ENCODE results near the gene ZDHHC3.
"Not testable (repeated sequence)": the region's sequence is repeated elsewhere in the genome, so short reads cannot be mapped to it uniquely, and the experiment has no call there.

ZDHHC3 gene

DNA sequence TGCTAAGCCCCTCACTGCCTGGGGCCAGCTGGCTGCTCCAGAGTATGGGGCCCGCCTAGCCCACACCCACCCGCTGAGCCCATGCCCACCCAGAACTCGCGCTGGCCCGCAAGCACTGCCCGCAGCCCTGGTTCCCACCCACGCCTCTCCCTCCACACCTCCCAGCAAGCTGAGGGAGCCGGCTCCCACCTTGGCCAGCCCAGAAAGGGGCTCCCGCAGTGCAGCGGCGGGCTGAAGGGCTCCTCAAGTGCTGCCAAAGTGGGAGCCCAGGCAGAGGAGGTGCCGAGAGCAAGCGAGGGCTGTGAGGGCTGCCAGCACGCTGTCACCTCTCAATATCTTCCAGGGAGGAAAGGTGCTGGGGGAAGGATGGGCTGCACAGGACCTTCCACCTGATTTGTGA is 10.4 kb upstream of the ZDHHC3 start:
- H3K27me3 ChIP-seq (ENCODE audit: insufficient read depth, poor library complexity, severe bottlenecking); H3K4me3 ChIP-seq (replicated peaks; ENCODE audit: insufficient read depth, low read length); H3K27ac ChIP-seq (replicated peaks); DNase-seq (ENCODE audit: low read depth in 1 of 2, low spot score in 1 of 2): not testable (repeated sequence)

- TF ChIP-seq GABPA (IDR thresholded peaks at IDR 0.05; ENCODE audit: low read depth) = no peak
- TF ChIP-seq, protein P1, sequence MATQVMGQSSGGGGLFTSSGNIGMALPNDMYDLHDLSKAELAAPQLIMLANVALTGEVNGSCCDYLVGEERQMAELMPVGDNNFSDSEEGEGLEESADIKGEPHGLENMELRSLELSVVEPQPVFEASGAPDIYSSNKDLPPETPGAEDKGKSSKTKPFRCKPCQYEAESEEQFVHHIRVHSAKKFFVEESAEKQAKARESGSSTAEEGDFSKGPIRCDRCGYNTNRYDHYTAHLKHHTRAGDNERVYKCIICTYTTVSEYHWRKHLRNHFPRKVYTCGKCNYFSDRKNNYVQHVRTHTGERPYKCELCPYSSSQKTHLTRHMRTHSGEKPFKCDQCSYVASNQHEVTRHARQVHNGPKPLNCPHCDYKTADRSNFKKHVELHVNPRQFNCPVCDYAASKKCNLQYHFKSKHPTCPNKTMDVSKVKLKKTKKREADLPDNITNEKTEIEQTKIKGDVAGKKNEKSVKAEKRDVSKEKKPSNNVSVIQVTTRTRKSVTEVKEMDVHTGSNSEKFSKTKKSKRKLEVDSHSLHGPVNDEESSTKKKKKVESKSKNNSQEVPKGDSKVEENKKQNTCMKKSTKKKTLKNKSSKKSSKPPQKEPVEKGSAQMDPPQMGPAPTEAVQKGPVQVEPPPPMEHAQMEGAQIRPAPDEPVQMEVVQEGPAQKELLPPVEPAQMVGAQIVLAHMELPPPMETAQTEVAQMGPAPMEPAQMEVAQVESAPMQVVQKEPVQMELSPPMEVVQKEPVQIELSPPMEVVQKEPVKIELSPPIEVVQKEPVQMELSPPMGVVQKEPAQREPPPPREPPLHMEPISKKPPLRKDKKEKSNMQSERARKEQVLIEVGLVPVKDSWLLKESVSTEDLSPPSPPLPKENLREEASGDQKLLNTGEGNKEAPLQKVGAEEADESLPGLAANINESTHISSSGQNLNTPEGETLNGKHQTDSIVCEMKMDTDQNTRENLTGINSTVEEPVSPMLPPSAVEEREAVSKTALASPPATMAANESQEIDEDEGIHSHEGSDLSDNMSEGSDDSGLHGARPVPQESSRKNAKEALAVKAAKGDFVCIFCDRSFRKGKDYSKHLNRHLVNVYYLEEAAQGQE (IDR thresholded peaks at IDR 0.05; ENCODE audit: insufficient replicate concordance, low read depth) = no peak
- TF ChIP-seq, protein P2, sequence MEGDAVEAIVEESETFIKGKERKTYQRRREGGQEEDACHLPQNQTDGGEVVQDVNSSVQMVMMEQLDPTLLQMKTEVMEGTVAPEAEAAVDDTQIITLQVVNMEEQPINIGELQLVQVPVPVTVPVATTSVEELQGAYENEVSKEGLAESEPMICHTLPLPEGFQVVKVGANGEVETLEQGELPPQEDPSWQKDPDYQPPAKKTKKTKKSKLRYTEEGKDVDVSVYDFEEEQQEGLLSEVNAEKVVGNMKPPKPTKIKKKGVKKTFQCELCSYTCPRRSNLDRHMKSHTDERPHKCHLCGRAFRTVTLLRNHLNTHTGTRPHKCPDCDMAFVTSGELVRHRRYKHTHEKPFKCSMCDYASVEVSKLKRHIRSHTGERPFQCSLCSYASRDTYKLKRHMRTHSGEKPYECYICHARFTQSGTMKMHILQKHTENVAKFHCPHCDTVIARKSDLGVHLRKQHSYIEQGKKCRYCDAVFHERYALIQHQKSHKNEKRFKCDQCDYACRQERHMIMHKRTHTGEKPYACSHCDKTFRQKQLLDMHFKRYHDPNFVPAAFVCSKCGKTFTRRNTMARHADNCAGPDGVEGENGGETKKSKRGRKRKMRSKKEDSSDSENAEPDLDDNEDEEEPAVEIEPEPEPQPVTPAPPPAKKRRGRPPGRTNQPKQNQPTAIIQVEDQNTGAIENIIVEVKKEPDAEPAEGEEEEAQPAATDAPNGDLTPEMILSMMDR (IDR thresholded peaks at IDR 0.05; ENCODE audit: insufficient read depth, low read length) = no peak
- DNase-seq (ENCODE audit: low read depth in 1 of 2, low spot score in 1 of 2) = no peak
- Histone ChIP-seq H3K27me3 (ENCODE audit: insufficient read depth, poor library complexity, severe bottlenecking) (no peaks in the 10 kb centered on the region), H3K27ac (replicated peaks) (no peak overlapping the region), H3K4me3 (replicated peaks; ENCODE audit: insufficient read depth, low read length) (no peak overlapping the region)
These were observed 8.4 kb upstream of the ZDHHC3 start for GRCh38 chr3:44984335-44984734.

DNA sequence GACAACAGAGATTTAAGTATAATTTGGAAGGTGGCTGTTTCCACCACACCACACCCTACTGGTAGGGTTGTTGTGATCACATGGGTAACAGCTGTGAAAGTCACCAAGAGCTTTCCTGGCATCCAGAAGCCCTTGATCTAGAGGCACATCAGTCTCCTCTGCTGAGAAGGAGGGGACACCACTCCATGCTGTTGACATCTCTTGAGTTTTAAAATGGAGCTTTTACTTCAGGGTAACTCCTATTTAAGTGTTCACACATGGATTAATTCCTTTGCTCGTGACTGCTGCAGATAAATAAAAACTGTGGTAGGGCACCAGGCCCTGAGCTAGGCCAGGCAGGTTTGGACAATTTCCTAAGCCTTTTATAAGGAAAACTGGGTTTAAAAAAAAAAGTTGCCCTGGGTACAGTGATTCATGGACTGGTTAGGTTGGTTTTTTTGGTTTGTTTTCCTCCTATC is 7.5 kb upstream of the ZDHHC3 start:
- DNase-seq (ENCODE audit: low read depth in 1 of 2, low spot score in 1 of 2) = no peak
- Histone ChIP-seq H3K27ac (replicated peaks) (no peak overlapping the region), H3K27me3 (ENCODE audit: insufficient read depth, poor library complexity, severe bottlenecking) (no peaks in the 10 kb centered on the region), H3K4me3 (replicated peaks; ENCODE audit: insufficient read depth, low read length) (no peak overlapping the region)
- TF ChIP-seq POLR2AphosphoS5 (IDR thresholded peaks at IDR 0.05; ENCODE audit: low read depth) = no peak
- TF ChIP-seq SPI1 (IDR thresholded peaks at IDR 0.05; ENCODE audit: borderline replicate concordance, low read depth) = no peak
- TF ChIP-seq GABPA (IDR thresholded peaks at IDR 0.05; ENCODE audit: low read depth) = no peak
- TF ChIP-seq, protein P1 (IDR thresholded peaks at IDR 0.05; ENCODE audit: insufficient replicate concordance, low read depth) = no peak
- TF ChIP-seq, protein P2 (IDR thresholded peaks at IDR 0.05; ENCODE audit: insufficient read depth, low read length) = no peak

- Histone ChIP-seq H3K4me3 (replicated peaks; ENCODE audit: insufficient read depth, low read length) (no peak overlapping the region), H3K27ac (replicated peaks) (no peak overlapping the region), H3K27me3 (ENCODE audit: insufficient read depth, poor library complexity, severe bottlenecking) (no peaks in the 10 kb centered on the region)
- DNase-seq (ENCODE audit: low read depth in 1 of 2, low spot score in 1 of 2) = no peak
- TF ChIP-seq, protein P2 (IDR thresholded peaks at IDR 0.05; ENCODE audit: insufficient read depth, low read length) = no peak
- TF ChIP-seq, protein P1 (IDR thresholded peaks at IDR 0.05; ENCODE audit: insufficient replicate concordance, low read depth) = no peak
- TF ChIP-seq POLR2AphosphoS5 (IDR thresholded peaks at IDR 0.05; ENCODE audit: low read depth) = no peak
- no peak for TF ChIP-seq SPI1 (IDR thresholded peaks at IDR 0.05; ENCODE audit: borderline replicate concordance, low read depth)
- TF ChIP-seq GABPA (IDR thresholded peaks at IDR 0.05; ENCODE audit: low read depth) = no peak
These were observed 6.8 kb upstream of the ZDHHC3 start for GRCh38 chr3:44982817-44983216.
